GM23338 (cell line): Measurements from ENCODE around the gene SLC37A1. TPM values are rescaled to one million over a fixed set of nuclear protein-coding genes. Genes with fewer than 3 reads are reported as not detected.
A peak's percentile ranks its signal among the peaks of the same experiment; 100 is the strongest.

Experiments used
- ATAC-seq: fragments of 200-7000 bp; cut with Tn5 transposase; 3 replicates; pipeline ENCODE4 v1.9.1; 2020
- DNase-seq: peaks from one replicate; pipeline ENCODE4 v3.0.0-alpha.2; 2015; ENCODE audit warnings: low spot score
- H2AFZ ChIP-seq: fragments of 200-600 bp; sonication (generic); 2 replicates; pipeline ENCODE4 v1.8.0; 2016; ENCODE audit warnings: antibody characterized with exemption, mild to moderate bottlenecking, moderate library complexity
- H3F3A ChIP-seq: fragments of 200-600 bp; sonication (generic); replicated peaks from 2 replicates; pipeline ENCODE4 v1.8.0; 2017; ENCODE audit warnings: antibody characterized with exemption, mixed run types, low read depth
- H3K27ac ChIP-seq: fragments of 200-600 bp; sonication (generic); 2 replicates; pipeline ENCODE4 v1.6.1; 2016; ENCODE audit warnings: low read depth
- H3K27me3 ChIP-seq: fragments of 200-600 bp; sonication (generic); 2 replicates; pipeline ENCODE4 v1.8.0; 2016; ENCODE audit warnings: mild to moderate bottlenecking, mixed run types, moderate library complexity; ENCODE audit not compliant: insufficient read depth
- H3K36me3 ChIP-seq: fragments of 200-600 bp; sonication (generic); 2 replicates; pipeline ENCODE4 v1.8.0; 2016; ENCODE audit warnings: mild to moderate bottlenecking; ENCODE audit not compliant: insufficient read depth
- H3K4me1 ChIP-seq: fragments of 200-600 bp; sonication (generic); 2 replicates; pipeline ENCODE4 v1.8.0; 2016; ENCODE audit warnings: mild to moderate bottlenecking, moderate library complexity; ENCODE audit not compliant: insufficient read depth
- H3K4me2 ChIP-seq: fragments of 200-600 bp; sonication (generic); 2 replicates; pipeline ENCODE4 v1.7.1; 2017; ENCODE audit warnings: mixed run types
- H3K4me3 ChIP-seq: fragments of 200-600 bp; sonication (generic); 2 replicates; pipeline ENCODE4 v1.6.1; 2016; ENCODE audit warnings: mixed run types
- H3K79me2 ChIP-seq: fragments of 200-600 bp; sonication (generic); replicated peaks from 2 replicates; pipeline ENCODE4 v1.8.0; 2017; ENCODE audit warnings: mild to moderate bottlenecking; ENCODE audit not compliant: insufficient read depth
- H3K9me2 ChIP-seq: fragments of 200-600 bp; sonication (generic); 2 replicates; pipeline ENCODE4 v1.8.0; 2017; ENCODE audit not compliant: insufficient read depth
- H4K20me1 ChIP-seq: fragments of 200-600 bp; sonication (generic); replicated peaks from 2 replicates; pipeline ENCODE4 v1.8.0; 2017; ENCODE audit warnings: mild to moderate bottlenecking; ENCODE audit not compliant: insufficient read depth
- H3K27ac Mint-ChIP-seq: 2 replicates; pipeline ENCODE4 v1.8.0; 2020; ENCODE audit warnings: inconsistent platforms, mild to moderate bottlenecking, moderate library complexity, mixed read lengths
- H3K27me3 Mint-ChIP-seq: 3 replicates; pipeline ENCODE4 v1.8.0; 2022; ENCODE audit warnings: low read depth, mild to moderate bottlenecking, moderate library complexity, mixed read lengths, inconsistent platforms; ENCODE audit not compliant: insufficient read depth, poor library complexity
- H3K36me3 Mint-ChIP-seq: 3 replicates; pipeline ENCODE4 v1.8.0; 2021; ENCODE audit warnings: low read depth, mild to moderate bottlenecking, inconsistent platforms, moderate library complexity, mixed read lengths
- H3K4me1 Mint-ChIP-seq: 3 replicates; pipeline ENCODE4 v1.8.0; 2020; ENCODE audit warnings: mild to moderate bottlenecking, inconsistent platforms, mixed read lengths
- H3K4me3 Mint-ChIP-seq: 3 replicates; pipeline ENCODE4 v1.8.0; 2021; ENCODE audit warnings: moderate library complexity, mild to moderate bottlenecking, inconsistent platforms, mixed read lengths
- H3K9me3 Mint-ChIP-seq: 3 replicates; pipeline ENCODE4 v1.8.0; 2020; ENCODE audit warnings: moderate library complexity, mild to moderate bottlenecking, inconsistent platforms, mixed read lengths
- CREB1 ChIP-seq: fragments of 250-450 bp; sonication (Bioruptor Pico); IDR thresholded peaks from 2 replicates; pipeline ENCODE4 v1.5.0; 2020; ENCODE audit warnings: low read depth, mild to moderate bottlenecking, moderate library complexity
- CTCF ChIP-seq, 2 experiments: fragments of 200-600 bp in 1 of 2; sonication (generic) in 1 of 2; conservative IDR thresholded peaks; 2 replicates each; pipeline versions ENCODE4 v1.5.1 to v1.6.1; 2016 to 2017; ENCODE audit warnings: antibody characterized with exemption in 2 of 2, low read depth in 2 of 2, mild to moderate bottlenecking in 2 of 2, moderate library complexity in 1 of 2
- ETS1 ChIP-seq: IDR thresholded peaks from 2 replicates; pipeline ENCODE4 v1.6.1; 2016; ENCODE audit warnings: antibody characterized with exemption
- EZH2 ChIP-seq: fragments of 200-600 bp; sonication (generic); IDR thresholded peaks from one replicate; pipeline ENCODE4 v1.8.0; 2017; ENCODE audit warnings: antibody characterized with exemption, mild to moderate bottlenecking, low read depth; ENCODE audit not compliant: unreplicated experiment
- NANOG ChIP-seq: IDR thresholded peaks from 2 replicates; pipeline ENCODE4 v1.6.1; 2016; ENCODE audit warnings: antibody characterized with exemption, borderline replicate concordance
- POLR2AphosphoS5 ChIP-seq: IDR thresholded peaks from 2 replicates; pipeline ENCODE4 v1.6.1; 2016; ENCODE audit warnings: antibody characterized with exemption, low read depth
- REST ChIP-seq: IDR thresholded peaks from one replicate; pipeline ENCODE4 v1.6.1; 2018; ENCODE audit warnings: antibody characterized with exemption; ENCODE audit not compliant: unreplicated experiment
- STAT1 ChIP-seq: IDR thresholded peaks from one replicate; pipeline ENCODE4 v1.6.1; 2016; ENCODE audit warnings: antibody characterized with exemption; ENCODE audit not compliant: unreplicated experiment
- ZNF331 ChIP-seq: fragments of 250-450 bp; sonication (Bioruptor Pico); IDR thresholded peaks from 2 replicates; pipeline ENCODE4 v1.5.0; 2020; ENCODE audit warnings: low read depth, mild to moderate bottlenecking, moderate library complexity
- ZNF462 ChIP-seq: fragments of 250-450 bp; sonication (Bioruptor Pico); IDR thresholded peaks from 2 replicates; pipeline ENCODE4 v1.5.0; 2020; ENCODE audit warnings: mild to moderate bottlenecking, moderate library complexity
- polyA plus RNA-seq: library from polyadenylated mRNA; unstranded; fragments of >200 nt; fragmentation: Nextera tagmentation; extraction: Ambion mirVana; gene quantifications from 2 replicates; pipeline ENCODE4 v1.2.1, GENCODE V29; 2016
- total RNA-seq: library from RNA; depleted of rRNA; stranded (reverse); fragments of >200 nt; shearing (Covaris generic); gene quantifications from 2 replicates; pipeline ENCODE4 v1.2.3, GENCODE V29; 2014

SLC37A1 gene
- total and polyA plus RNA-seq, 2 experiments from 2014 or later: 14.0 to 30.3 TPM

- TF ChIP-seq ZNF462: no peak
- no peak for TF ChIP-seq NANOG
- no peak for TF ChIP-seq CREB1
These were observed 11.5 kb downstream of the SLC37A1 start (continued) for GRCh38 chr21:42525029-42525581.

- Mint-ChIP-seq H3K27ac (0 out of 2 replicates have a peak overlapping the region, but pooled peaks have one; percentile 6), H3K9me3 (no peaks in the 10 kb centered on the region), H3K4me1 (peaks cover 46% of the 10 kb centered on the region), H3K27me3 (peaks cover 18% of the 10 kb centered on the region), H3K4me3 (no peak overlapping the region), H3K36me3 (peaks cover 33% of the 10 kb centered on the region)
- H3K9me2 ChIP-seq: no peaks in the 10 kb centered on the region
- H3K27ac ChIP-seq: no peak overlapping the region; the same call in 1 of the 2 replicates
- ATAC-seq (no peak), DNase-seq (no peak)
- peaks cover 25% of the 10 kb centered on the region for H3K4me1 ChIP-seq
- peaks cover 3% of the 10 kb centered on the region; the same call in 1 of the 2 replicates for H4K20me1 ChIP-seq
- peaks cover 6% of the 10 kb centered on the region; the same call in 1 of the 2 replicates for H3K36me3 ChIP-seq
- H3K79me2 ChIP-seq: peaks cover 23% of the 10 kb centered on the region
- peaks cover 3% of the 10 kb centered on the region for H3F3A ChIP-seq
- H3K27me3 ChIP-seq: no peaks in the 10 kb centered on the region
- H3K4me2 ChIP-seq: peak overlapping the region; percentile 73; the same call in 1 of the 2 replicates
- no peak overlapping the region for H2AFZ ChIP-seq
- no peak overlapping the region for H3K4me3 ChIP-seq
- TF ChIP-seq ZNF331 (CRISPR knock-in tag) (no peak), CTCF (conservative IDR thresholded peaks at IDR 0.05; ENCODE audit: low read depth in 2 of 2) (no peak), POLR2AphosphoS5 (no peak), REST (no peak), ETS1 (no peak), NANOG (no peak), STAT1 (no peak), EZH2 (no peak)
These were observed 12.2 kb downstream of the SLC37A1 start for GRCh38 chr21:42525676-42526378.
